HS-5 (cell line): ENCODE results near the gene CYTH1.
A peak's percentile ranks its signal among the peaks of the same experiment; 100 is the strongest.

Experiments used
- DNase-seq: peaks from one replicate; pipeline ENCODE4 v3.0.0-alpha.2; 2012; ENCODE audit warnings: low read depth

CYTH1 gene

GRCh38 chr17:78781893-78782304, at the start of gene CYTH1:
TSS of gene CYTH1 (minus strand) at chr17:78782273. CDS start at chr17:78782223, 50 bp downstream.
- DNase-seq, result no peak

GRCh38 chr17:78829477-78829876, 47.4 kb upstream of the CYTH1 start:
- DNase-seq, result no peak

GRCh38 chr17:78828470-78829185, 46.6 kb upstream of the CYTH1 start:
- DNase-seq, result no peak

GRCh38 chr17:78826836-78827509, 44.9 kb upstream of the CYTH1 start:
- DNase-seq, result no peak

GRCh38 chr17:78826421-78826820, 44.3 kb upstream of the CYTH1 start:
- no peak for DNase-seq

GRCh38 chr17:78825696-78826095, 43.6 kb upstream of the CYTH1 start:
- DNase-seq, result no peak

GRCh38 chr17:78824240-78824639, 42.2 kb upstream of the CYTH1 start:
- DNase-seq, result no peak

- DNase-seq, result no peak
Observed at GRCh38 chr17:78823282-78824046, 41.4 kb upstream of the CYTH1 start.

- peak; percentile 87 for DNase-seq
Observed at GRCh38 chr17:78822552-78822951, 40.5 kb upstream of the CYTH1 start.

- DNase-seq, result no peak
Observed at GRCh38 chr17:78821961-78822360, 39.9 kb upstream of the CYTH1 start.

- DNase-seq, result no peak
Observed at GRCh38 chr17:78820841-78821240, 38.8 kb upstream of the CYTH1 start.

GRCh38 chr17:78819806-78820792, 38.0 kb upstream of the CYTH1 start:
- DNase-seq, result no peak

GRCh38 chr17:78819402-78819801, 37.3 kb upstream of the CYTH1 start:
- DNase-seq, result no peak

- DNase-seq, result no peak
Observed at GRCh38 chr17:78818932-78819331, 36.9 kb upstream of the CYTH1 start.

GRCh38 chr17:78818152-78818846, 36.2 kb upstream of the CYTH1 start:
- no peak for DNase-seq

- no peak for DNase-seq
Observed at GRCh38 chr17:78817123-78817522, 35.0 kb upstream of the CYTH1 start.

- no peak for DNase-seq
Observed at GRCh38 chr17:78815696-78816095, 33.6 kb upstream of the CYTH1 start.

- DNase-seq, result no peak
Observed at GRCh38 chr17:78812855-78813254, 30.8 kb upstream of the CYTH1 start.

- no peak for DNase-seq
Observed at GRCh38 chr17:78808163-78808562, 26.1 kb upstream of the CYTH1 start.

- DNase-seq, result no peak
Observed at GRCh38 chr17:78806451-78806850, 24.4 kb upstream of the CYTH1 start.

- no peak for DNase-seq
Observed at GRCh38 chr17:78805301-78805700, 23.2 kb upstream of the CYTH1 start.
